Mucosa of descending colon (tissue), 3 donors: ENCODE results near the gene GLCCI1. TPM values are rescaled to one million over a fixed set of nuclear protein-coding genes. Genes with fewer than 3 reads are reported as not detected.
"Not testable (repeated sequence)": the region's sequence is repeated elsewhere in the genome, so short reads cannot be mapped to it uniquely, and the experiment has no call there.

Experiments used
- ATAC-seq: fragments of 200-7000 bp; cut with Tn5 transposase; one replicate; pipeline ENCODE4 v1.9.1; 2020; ENCODE audit warnings: mild to moderate bottlenecking, moderate library complexity
- DNase-seq, 3 donors: peaks; one replicate each; pipeline ENCODE4 v3.0.0-alpha.2; 2020
- H3K36me3 ChIP-seq: fragments of 200-600 bp; one replicate; pipeline ENCODE4 v1.8.0; 2021; ENCODE audit warnings: low read depth, mild to moderate bottlenecking
- H3K4me1 ChIP-seq: fragments of 200-600 bp; one replicate; pipeline ENCODE4 v1.8.0; 2021; ENCODE audit warnings: low read depth, mild to moderate bottlenecking
- H3K4me3 ChIP-seq: fragments of 200-600 bp; one replicate; pipeline ENCODE4 v1.8.0; 2021; ENCODE audit warnings: mild to moderate bottlenecking
- H3K9me3 ChIP-seq: fragments of 200-600 bp; one replicate; pipeline ENCODE4 v1.8.0; 2021; ENCODE audit warnings: mild to moderate bottlenecking
- CTCF ChIP-seq: fragments of 200-600 bp; IDR thresholded peaks from one replicate; pipeline ENCODE4 v1.8.0; 2022; ENCODE audit warnings: antibody characterized with exemption, mild to moderate bottlenecking
- intact Hi-C, 2 donors: fragments of 100-400 bp; cut with DNase I in 1 of 2; cut with micrococcal nuclease in 1 of 2; formaldehyde crosslinking; loops; one replicate each; pipeline versions ENCODE4 v1.11.0 to v1.11.1; 2022; cut with DNase I, micrococcal nuclease
- total RNA-seq, 3 donors: library from RNA; stranded (reverse); fragmentation: NEBNext Ultra II Directional in 2 of 3; extraction: Animal tissue kit (Norgen Biotek cat#: 25700) in 2 of 3; gene quantifications; one replicate each; pipeline versions ENCODE4 v1.2.1 to v1.2.4, GENCODE V29; 2021 to 2023
- donor health status: DM: no; HTN: no; CAD: no; lungs with moderate emphysema.
- donor health status: DM: no; HTN: no; CAD: no.
- donor health status: DM: no; HTN: yes; CAD: no.

The GLCCI1 gene
- total RNA-seq, 3 donors from 2014 or later: 9.2 to 14.0 (median 12.3) TPM

- DNase-seq (no peak), ATAC-seq (peak; percentile 86)
- no peak for TF ChIP-seq CTCF
Measured at GRCh38 chr7:8035647-8036518, 67.3 kb downstream of the GLCCI1 start.

GRCh38 chr7:8037151-8037550 lies 68.6 kb downstream of the GLCCI1 start:
- ATAC-seq (no peak), DNase-seq (no peak)
- no peak overlapping the region for H3K4me3 ChIP-seq
- no peaks in the 10 kb centered on the region for H3K9me3 ChIP-seq
- no peaks in the 10 kb centered on the region for H3K36me3 ChIP-seq
- H3K4me1 ChIP-seq: no peaks in the 10 kb centered on the region
- TF ChIP-seq CTCF: no peak
- intact Hi-C loops: no loop called here

More at GRCh38 chr7:8035647-8036518, 67.3 kb downstream of the GLCCI1 start:
- no peaks in the 10 kb centered on the region for H3K36me3 ChIP-seq
- intact Hi-C loops: no loop called here
- H3K4me3 ChIP-seq: no peak overlapping the region
- no peaks in the 10 kb centered on the region for H3K4me1 ChIP-seq
- no peaks in the 10 kb centered on the region for H3K9me3 ChIP-seq

GRCh38 chr7:8040768-8041369 lies 72.3 kb downstream of the GLCCI1 start:
- Histone ChIP-seq H3K4me3 (no peak overlapping the region), H3K9me3 (no peaks in the 10 kb centered on the region), H3K36me3 (no peaks in the 10 kb centered on the region), H3K4me1 (no peaks in the 10 kb centered on the region)
- no peak for TF ChIP-seq CTCF
- ATAC-seq: no peak
- no peak for DNase-seq
- intact Hi-C loops: no loop called here

GRCh38 chr7:8042796-8043535 lies 74.4 kb downstream of the GLCCI1 start:
- intact Hi-C loops: no loop called here
- Histone ChIP-seq H3K4me3 (no peak overlapping the region), H3K4me1 (no peaks in the 10 kb centered on the region), H3K9me3 (no peaks in the 10 kb centered on the region), H3K36me3 (no peaks in the 10 kb centered on the region)
- no peak for TF ChIP-seq CTCF
- ATAC-seq (no peak), DNase-seq (no peak)

DNA sequence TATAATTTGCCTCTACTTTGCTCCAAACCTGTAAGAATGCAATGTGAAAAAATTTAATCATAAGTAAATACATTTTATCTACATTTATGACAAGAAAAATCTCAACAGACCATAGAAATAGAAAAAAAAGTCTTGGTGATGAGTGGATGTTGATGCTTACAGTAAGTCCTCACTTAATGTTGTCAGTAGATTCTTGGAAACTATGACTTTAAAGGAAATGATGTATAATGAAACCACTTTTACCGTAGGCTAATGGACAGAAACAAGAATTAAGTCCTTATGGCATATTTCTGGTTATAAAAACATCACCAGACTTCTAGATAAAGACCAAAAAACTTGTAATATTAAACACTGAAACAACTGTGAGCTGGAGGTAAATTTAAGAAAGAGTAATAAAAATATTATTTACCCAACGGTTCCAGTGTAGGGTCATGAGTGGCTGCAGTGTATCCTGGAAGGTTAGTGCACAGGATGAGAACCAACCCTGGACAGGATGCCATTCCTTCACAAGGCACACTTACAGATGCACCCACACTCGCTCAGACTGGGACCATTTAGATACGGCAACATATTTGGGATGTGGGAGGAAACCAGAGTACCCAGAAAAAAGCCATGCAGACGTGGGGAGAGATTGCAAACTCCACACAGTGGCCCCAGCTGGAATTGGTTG lies 76.3 kb downstream of the GLCCI1 start:
- ATAC-seq (no peak), DNase-seq (no peak)
- H3K9me3 ChIP-seq: no peaks in the 10 kb centered on the region
- H3K36me3 ChIP-seq: no peaks in the 10 kb centered on the region
- intact Hi-C loops: no loop called here
- no peaks in the 10 kb centered on the region for H3K4me1 ChIP-seq
- no peak overlapping the region for H3K4me3 ChIP-seq
- TF ChIP-seq CTCF: no peak

GRCh38 chr7:8048067-8048466 lies 79.5 kb downstream of the GLCCI1 start:
- H3K36me3 ChIP-seq, DNase-seq, H3K4me1 ChIP-seq, H3K9me3 ChIP-seq, intact Hi-C loops, H3K4me3 ChIP-seq, ATAC-seq: not testable (repeated sequence)
